SK-N-MC (cell line): Measurements from ENCODE around the gene ALDH1L1.

ENCODE experiments used
- EZH2 ChIP-seq: fragments of 200-600 bp; sonication (generic); IDR thresholded peaks from one replicate; pipeline ENCODE4 v1.6.1; 2017; ENCODE audit warnings: antibody characterized with exemption
- POLR2AphosphoS5 ChIP-seq: IDR thresholded peaks from 2 replicates; pipeline ENCODE4 v1.6.1; 2012; ENCODE audit warnings: mild to moderate bottlenecking, low read depth, low read length, borderline replicate concordance

DNA sequence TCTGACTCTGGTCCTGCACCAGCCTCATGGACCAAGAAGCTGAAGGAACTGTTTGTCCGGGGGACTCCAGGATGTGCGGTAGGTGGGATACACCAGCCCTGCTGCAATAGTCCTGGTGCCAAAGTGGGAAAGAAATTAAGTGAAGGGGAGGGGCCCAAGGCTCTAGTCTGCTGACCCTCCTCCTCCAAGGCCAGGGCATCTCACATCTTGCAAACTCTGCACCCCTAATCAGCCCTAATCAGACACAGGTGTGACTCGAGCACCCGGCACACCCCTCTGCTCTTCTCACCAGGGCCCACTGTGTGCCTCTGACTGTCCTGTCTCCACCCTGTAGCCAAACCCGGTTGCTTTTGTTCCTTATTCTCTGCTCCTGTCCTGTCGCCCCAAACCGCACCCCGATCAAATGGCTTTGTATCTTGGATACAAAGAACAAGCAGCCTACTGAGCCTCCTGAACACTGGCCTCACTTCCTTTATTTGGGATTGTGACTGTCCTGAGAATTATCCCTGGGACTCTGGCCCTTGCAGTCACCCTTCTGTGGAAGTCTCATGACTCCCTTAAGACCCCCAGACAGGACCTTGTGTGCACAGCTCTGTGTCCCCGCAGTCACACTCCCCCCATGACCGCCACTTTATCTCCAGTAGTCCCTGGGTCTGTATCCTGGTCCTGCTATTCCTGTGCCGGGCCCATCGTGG lies 69.8 kb downstream of the ALDH1L1 start:
- TF ChIP-seq EZH2, result no peak
- no peak for TF ChIP-seq POLR2AphosphoS5
